HG02763 (cell line): Measurements from ENCODE around the gene GSG1L.

Experiments
- ATAC-seq: cut with Tn5 transposase; IDR thresholded peaks from one replicate; pipeline ENCODE4 v1.9.1; 2021; ENCODE audit warnings: mild to moderate bottlenecking, moderate library complexity; ENCODE audit not compliant: unreplicated experiment

GSG1L gene

GRCh38 chr16:27860091-27860490 is 203.4 kb downstream of the GSG1L start:
- no peak for ATAC-seq

- ATAC-seq: no peak
These were observed 204.5 kb downstream of the GSG1L start for GRCh38 chr16:27859020-27859419.

GRCh38 chr16:27853651-27854050 is 209.9 kb downstream of the GSG1L start:
- no peak for ATAC-seq

GRCh38 chr16:27853101-27853500 is 210.4 kb downstream of the GSG1L start:
- no peak for ATAC-seq

GRCh38 chr16:27852681-27853080 is 210.8 kb downstream of the GSG1L start:
- no peak for ATAC-seq

GRCh38 chr16:27852116-27852515 is 211.4 kb downstream of the GSG1L start:
- no peak for ATAC-seq

- ATAC-seq: no peak
These were observed 211.9 kb downstream of the GSG1L start for GRCh38 chr16:27851586-27851985.

GRCh38 chr16:27849621-27850020 is 213.9 kb downstream of the GSG1L start:
- ATAC-seq: no peak

- no peak for ATAC-seq
These were observed 216.4 kb downstream of the GSG1L start for GRCh38 chr16:27847030-27847550.

GRCh38 chr16:27844826-27845225 is 218.7 kb downstream of the GSG1L start:
- no peak for ATAC-seq

GRCh38 chr16:27843800-27844199 is 219.7 kb downstream of the GSG1L start:
- ATAC-seq: no peak

GRCh38 chr16:27841911-27842310 is 221.6 kb downstream of the GSG1L start:
- ATAC-seq: no peak

GRCh38 chr16:27841061-27841801 is 222.3 kb downstream of the GSG1L start:
- ATAC-seq: no peak

- no peak for ATAC-seq
These were observed 223.0 kb downstream of the GSG1L start for GRCh38 chr16:27840311-27841060.

- ATAC-seq: no peak
These were observed 224.1 kb downstream of the GSG1L start for GRCh38 chr16:27839419-27839818.

GRCh38 chr16:27838536-27839175 is 224.9 kb downstream of the GSG1L start:
- no peak for ATAC-seq

GRCh38 chr16:27829975-27830374 is 233.5 kb downstream of the GSG1L start:
- no peak for ATAC-seq

- no peak for ATAC-seq
These were observed 234.8 kb downstream of the GSG1L start for GRCh38 chr16:27828671-27829070.

- ATAC-seq: no peak
These were observed 235.7 kb downstream of the GSG1L start for GRCh38 chr16:27827765-27828164.

GRCh38 chr16:27826893-27827289 is 236.6 kb downstream of the GSG1L start:
- ATAC-seq: no peak

- no peak for ATAC-seq
These were observed 237.2 kb downstream of the GSG1L start for GRCh38 chr16:27826081-27826892.
